Aorta (tissue), 5 donors: Measurements from ENCODE around the gene NLRP3. TPM values are rescaled to one million over a fixed set of nuclear protein-coding genes. Genes with fewer than 3 reads are reported as not detected.

Experiments used
- ATAC-seq: fragments of 200-7000 bp; cut with Tn5 transposase; one replicate; pipeline ENCODE4 v1.9.1; 2022; ENCODE audit warnings: moderate library complexity; ENCODE audit not compliant: low FRiP score
- DNase-seq, 2 donors: peaks; one replicate each; pipeline ENCODE4 v3.0.0-alpha.2; 2020
- H3K27ac ChIP-seq, 2 donors: one replicate each; pipeline ENCODE4 v1.5.1; 2013; ENCODE audit warnings: low read length in 2 of 2, mild to moderate bottlenecking in 2 of 2, moderate library complexity in 2 of 2, control low read depth in 1 of 2, inconsistent platforms in 1 of 2, low read depth in 1 of 2
- H3K27me3 ChIP-seq, 2 donors: one replicate each; pipeline ENCODE4 v1.6.1; 2013; ENCODE audit warnings: control low read depth in 1 of 2, low read length in 1 of 2, mild to moderate bottlenecking in 1 of 2, moderate library complexity in 1 of 2; ENCODE audit not compliant: insufficient read depth in 2 of 2, control insufficient read depth in 1 of 2
- H3K36me3 ChIP-seq, 2 donors: one replicate each; pipeline ENCODE4 v1.6.1; 2013; ENCODE audit warnings: control low read depth in 1 of 2, low read length in 1 of 2, mild to moderate bottlenecking in 1 of 2; ENCODE audit not compliant: insufficient read depth in 2 of 2, control insufficient read depth in 1 of 2
- H3K4me1 ChIP-seq, 2 donors: one replicate each; pipeline ENCODE4 v1.6.1; 2013; ENCODE audit warnings: low read length in 2 of 2, control low read depth in 1 of 2, mild to moderate bottlenecking in 1 of 2, moderate library complexity in 1 of 2; ENCODE audit not compliant: insufficient read depth in 2 of 2, control insufficient read depth in 1 of 2
- H3K4me3 ChIP-seq, 2 donors: one replicate each; pipeline ENCODE4 v1.5.1; 2013; ENCODE audit warnings: low read length in 2 of 2, control low read depth in 1 of 2, mild to moderate bottlenecking in 1 of 2
- H3K9me3 ChIP-seq: one replicate; pipeline ENCODE4 v1.6.1; 2013; ENCODE audit warnings: mild to moderate bottlenecking, low read length; ENCODE audit not compliant: control insufficient read depth
- WGBS, 2 donors: extraction: QIAGEN DNeasy Blood & Tissue Kit; methylation state at CpG; one replicate each; pipeline ENCODE4 v1.1.7; 2013; 5-methylcytosine and 5-hydroxymethylcytosine counted together
- intact Hi-C, 2 donors: fragments of 100-400 bp; cut with DNase I; formaldehyde crosslinking; loops; one replicate each; pipeline versions ENCODE4 v1.14.2 to v1.15.0; 2022
- polyA plus RNA-seq, 2 donors: library from polyadenylated mRNA; stranded (reverse); fragments of 200-250 nt; gene quantifications; one replicate each; pipeline ENCODE4 v1.2.3, GENCODE V29; 2013
- total RNA-seq, 2 donors: library from RNA; stranded (reverse); fragmentation: NEBNext Ultra II Directional; extraction: Animal tissue kit (Norgen Biotek cat#: 25700); gene quantifications; one replicate each; pipeline ENCODE4 v1.2.1, GENCODE V29; 2021
- donor health status: healthy with polysubstance abuse.
- donor health status: Bipolar disorder and iron deficiency.
- donor health status: DM: no; HTN: no; CAD: no.
- donor health status: DM: no; HTN: no; CAD: no.
- donor health status: DM: yes; HTN: yes; CAD: no.

The NLRP3 gene
- total and polyA plus RNA-seq, 4 donors, result 0.79 to 7.1 (median 4.9) TPM

- intact Hi-C loops, result loop anchor here (2.0 kb wide), 1 partner anchor 96 kb away; no protein-coding TSS in a partner anchor
- no peaks in the 10 kb centered on the region for H3K4me1 ChIP-seq
- no peak overlapping the region for H3K27ac ChIP-seq
- H3K9me3 ChIP-seq, result no peaks in the 10 kb centered on the region
- no peaks in the 10 kb centered on the region for H3K36me3 ChIP-seq
- no peak for DNase-seq
- no peak overlapping the region for H3K4me3 ChIP-seq
- peak; percentile 63 for ATAC-seq
- H3K27me3 ChIP-seq, result no peaks in the 10 kb centered on the region
Observed at GRCh38 chr1:247487057-247487456, 71.1 kb downstream of the NLRP3 start.

GRCh38 chr1:247491328-247491727 is 75.4 kb downstream of the NLRP3 start:
- intact Hi-C loops, result no loop called here
- Histone ChIP-seq H3K9me3 (no peaks in the 10 kb centered on the region), H3K36me3 (no peaks in the 10 kb centered on the region), H3K4me1 (no peaks in the 10 kb centered on the region), H3K4me3 (no peak overlapping the region), H3K27me3 (no peaks in the 10 kb centered on the region), H3K27ac (no peak overlapping the region)
- WGBS, 2 donors, result 86 to 89% methylated on average over 12 of the region's 12 CpGs
- ATAC-seq (no peak), DNase-seq (no peak)

GRCh38 chr1:247493106-247493505 is 77.1 kb downstream of the NLRP3 start:
- Histone ChIP-seq H3K36me3 (no peaks in the 10 kb centered on the region), H3K4me3 (no peak overlapping the region), H3K9me3 (no peaks in the 10 kb centered on the region), H3K27me3 (no peaks in the 10 kb centered on the region), H3K27ac (no peak overlapping the region), H3K4me1 (no peaks in the 10 kb centered on the region)
- no peak for DNase-seq
- intact Hi-C loops, result no loop called here
- WGBS, 2 donors, result 70 to 75% methylated on average over 1 of the region's 1 CpG
- no peak for ATAC-seq

GRCh38 chr1:247494767-247495166 is 78.8 kb downstream of the NLRP3 start:
- DNase-seq, result no peak
- Histone ChIP-seq H3K36me3 (no peaks in the 10 kb centered on the region), H3K9me3 (no peaks in the 10 kb centered on the region), H3K27ac (no peak overlapping the region), H3K27me3 (no peaks in the 10 kb centered on the region), H3K4me1 (no peaks in the 10 kb centered on the region), H3K4me3 (no peak overlapping the region)
- intact Hi-C loops, result no loop called here
- no peak for ATAC-seq
- 8 to 14% methylated on average over 2 of the region's 2 CpGs for WGBS, 2 donors

GRCh38 chr1:247496581-247497285 is 80.8 kb downstream of the NLRP3 start:
- 44 to 50% methylated on average over 10 of the region's 10 CpGs for WGBS, 2 donors
- Histone ChIP-seq H3K36me3 (no peaks in the 10 kb centered on the region), H3K9me3 (no peaks in the 10 kb centered on the region), H3K27me3 (no peaks in the 10 kb centered on the region), H3K4me1 (no peaks in the 10 kb centered on the region), H3K4me3 (no peak overlapping the region), H3K27ac (no peak overlapping the region)
- intact Hi-C loops, result no loop called here
- ATAC-seq, result no peak
- no peak for DNase-seq

Other genes starting within 250 kb of the NLRP3 start
- 10 to 100 TPM; 22.9 to 39.7 TPM for gene ZNF124, start 244.2 kb upstream of the NLRP3 start, total RNA-seq
- 1 to 10 TPM in 1 of 2 donors, under 1 TPM in 1; 0.77 to 5.0 TPM for gene ZNF124, start 244.2 kb upstream of the NLRP3 start, polyA plus RNA-seq
- not detected for gene VN1R5, start 160.1 kb upstream of the NLRP3 start, total RNA-seq
- gene VN1R5, start 160.1 kb upstream of the NLRP3 start, polyA plus RNA-seq, result not detected
- 10 to 100 TPM; 23.1 to 29.0 TPM for gene ZNF496, start 84.3 kb upstream of the NLRP3 start, total RNA-seq
- gene ZNF496, start 84.3 kb upstream of the NLRP3 start, polyA plus RNA-seq, result 10 to 100 TPM in 1 of 2 donors, 1 to 10 TPM in 1; 4.1 to 17.9 TPM
- gene OR2B11, start 41.9 kb downstream of the NLRP3 start, total RNA-seq, result not detected
- gene OR2B11, start 41.9 kb downstream of the NLRP3 start, polyA plus RNA-seq, result not detected
- not detected for gene OR2C3, start 120.3 kb downstream of the NLRP3 start, total RNA-seq
- not detected for gene OR2C3, start 120.3 kb downstream of the NLRP3 start, polyA plus RNA-seq
- gene GCSAML, start 133.0 kb downstream of the NLRP3 start, total RNA-seq, result under 1 TPM; 0.06 to 0.81 TPM
- gene GCSAML, start 133.0 kb downstream of the NLRP3 start, polyA plus RNA-seq, result not detected
- not detected for gene OR2G2, start 172.2 kb downstream of the NLRP3 start, total RNA-seq
- gene OR2G2, start 172.2 kb downstream of the NLRP3 start, polyA plus RNA-seq, result not detected
- not detected for gene OR2G3, start 189.4 kb downstream of the NLRP3 start, total RNA-seq
- not detected for gene OR2G3, start 189.4 kb downstream of the NLRP3 start, polyA plus RNA-seq